Mucosa of stomach (tissue), 1 donor: ENCODE data around the gene OPRL1.

Experiments
- H3K27me3 ChIP-seq: one replicate; pipeline ENCODE4 v1.7.0; 2013; ENCODE audit warnings: mild to moderate bottlenecking, low read length; ENCODE audit not compliant: control insufficient read depth, insufficient read depth
- H3K36me3 ChIP-seq: one replicate; pipeline ENCODE4 v1.7.0; 2013; ENCODE audit warnings: low read length; ENCODE audit not compliant: control insufficient read depth, insufficient read depth
- H3K4me1 ChIP-seq: one replicate; pipeline ENCODE4 v1.7.0; 2013; ENCODE audit warnings: mild to moderate bottlenecking, low read length; ENCODE audit not compliant: control insufficient read depth, insufficient read depth
- H3K4me3 ChIP-seq: one replicate; pipeline ENCODE4 v1.7.0; 2013; ENCODE audit warnings: low read length
- H3K9ac ChIP-seq: one replicate; pipeline ENCODE4 v1.7.0; 2013; ENCODE audit warnings: mild to moderate bottlenecking, low read length, moderate library complexity
- H3K9me3 ChIP-seq: one replicate; pipeline ENCODE4 v1.7.0; 2013; ENCODE audit warnings: mild to moderate bottlenecking, low read length, moderate library complexity; ENCODE audit not compliant: control insufficient read depth
- donor health status: Pancreatic carcinoma.

The OPRL1 gene

GRCh38 chr20:64047046-64047389 is 32.9 kb upstream of the OPRL1 start:
- Histone ChIP-seq H3K9me3 (no peaks in the 10 kb centered on the region), H3K4me1 (peaks cover 4% of the 10 kb centered on the region), H3K4me3 (no peak overlapping the region), H3K36me3 (no peaks in the 10 kb centered on the region), H3K27me3 (peaks cover 73% of the 10 kb centered on the region), H3K9ac (no peak overlapping the region)

DNA sequence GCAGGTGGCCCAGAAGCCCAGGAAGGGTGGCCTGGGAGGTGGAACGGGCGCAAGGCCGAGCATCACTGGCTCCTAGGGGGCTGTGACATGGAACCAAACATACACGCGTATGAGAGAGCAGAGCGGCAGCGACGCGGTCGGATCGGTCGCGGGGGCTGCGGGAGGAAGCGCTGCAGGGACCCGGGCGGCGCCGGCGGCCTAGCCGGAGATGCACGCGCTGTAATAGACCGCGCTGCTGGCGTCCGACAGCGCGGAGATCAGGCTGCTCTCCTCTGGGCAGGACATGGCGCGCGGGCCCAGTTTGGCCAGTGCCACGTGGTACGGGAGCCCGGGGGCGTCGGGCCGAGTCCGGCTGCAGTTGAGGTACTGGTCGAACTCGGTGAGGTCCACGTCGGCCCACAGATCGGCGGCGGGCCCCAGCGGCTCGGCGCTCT is 31.9 kb upstream of the OPRL1 start:
- Histone ChIP-seq H3K9ac (no peak overlapping the region), H3K9me3 (no peaks in the 10 kb centered on the region), H3K27me3 (peaks cover 78% of the 10 kb centered on the region), H3K4me3 (no peak overlapping the region), H3K36me3 (no peaks in the 10 kb centered on the region), H3K4me1 (no peaks in the 10 kb centered on the region)

GRCh38 chr20:64048402-64049044 is 31.4 kb upstream of the OPRL1 start:
- H3K36me3 ChIP-seq, result no peaks in the 10 kb centered on the region
- H3K27me3 ChIP-seq, result peaks cover 83% of the 10 kb centered on the region
- no peak overlapping the region for H3K9ac ChIP-seq
- H3K4me3 ChIP-seq, result no peak overlapping the region
- no peaks in the 10 kb centered on the region for H3K4me1 ChIP-seq
- H3K9me3 ChIP-seq, result no peaks in the 10 kb centered on the region

- peaks cover 90% of the 10 kb centered on the region for H3K27me3 ChIP-seq
- no peaks in the 10 kb centered on the region for H3K36me3 ChIP-seq
- H3K9me3 ChIP-seq, result no peaks in the 10 kb centered on the region
- no peak within 1 kb of the TSS for H3K4me3 ChIP-seq
- no peak within 1 kb of the TSS for H3K9ac ChIP-seq
- H3K4me1 ChIP-seq, result no peaks in the 10 kb centered on the region
Observed at GRCh38 chr20:64049060-64049877, 30.6 kb upstream of the OPRL1 start, which contains the start of gene SOX18. Gene SOX18, minus strand, starts transcription at chr20:64049639. Its CDS starts 123 bp downstream, at chr20:64049516.

GRCh38 chr20:64049878-64050260 is 30.0 kb upstream of the OPRL1 start:
- H3K9me3 ChIP-seq, result no peaks in the 10 kb centered on the region
- peaks cover 88% of the 10 kb centered on the region for H3K27me3 ChIP-seq
- H3K36me3 ChIP-seq, result no peaks in the 10 kb centered on the region
- H3K4me3 ChIP-seq, result no peak overlapping the region
- no peaks in the 10 kb centered on the region for H3K4me1 ChIP-seq
- no peak overlapping the region for H3K9ac ChIP-seq

DNA sequence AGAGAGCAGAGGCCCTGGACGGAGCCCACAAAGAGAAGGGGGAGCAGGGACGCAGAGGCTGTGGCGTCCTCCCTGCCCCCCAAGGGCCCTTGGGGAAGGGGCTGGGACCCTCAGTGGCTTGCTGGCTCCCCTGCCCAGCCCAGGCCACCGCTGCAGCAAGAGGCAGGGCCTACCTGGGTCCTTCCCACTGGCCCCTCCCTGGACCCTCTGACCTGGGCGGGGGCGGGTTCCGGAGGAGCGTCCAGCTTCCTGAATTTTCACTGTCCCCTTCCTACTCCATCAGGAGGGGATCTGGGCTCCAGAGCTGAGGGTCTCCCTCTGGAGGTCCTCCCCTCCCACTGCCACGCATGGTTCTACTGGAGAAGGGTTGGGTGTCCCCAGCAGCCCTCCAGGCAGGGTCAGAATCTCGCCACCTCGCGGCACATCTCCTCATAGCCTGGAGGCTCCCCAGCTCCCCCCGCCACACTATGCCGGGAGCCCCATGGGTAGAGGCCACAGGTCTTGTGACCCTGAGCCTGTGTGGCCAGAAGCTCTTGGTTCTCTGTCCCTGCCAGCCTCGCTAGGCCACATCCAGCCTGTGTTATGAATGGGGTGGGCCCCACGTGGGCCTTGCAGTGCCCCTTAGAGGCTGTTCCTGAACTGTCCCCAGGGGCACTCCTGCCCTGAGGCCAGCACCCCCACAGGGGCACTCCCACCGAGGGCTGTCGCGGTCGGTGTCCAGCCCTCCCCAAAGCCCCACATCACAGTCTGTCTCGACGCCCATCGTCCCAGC is 29.4 kb upstream of the OPRL1 start:
- H3K9me3 ChIP-seq, result no peaks in the 10 kb centered on the region
- no peaks in the 10 kb centered on the region for H3K4me1 ChIP-seq
- no peak overlapping the region for H3K4me3 ChIP-seq
- H3K36me3 ChIP-seq, result no peaks in the 10 kb centered on the region
- no peak overlapping the region for H3K9ac ChIP-seq
- peaks cover 87% of the 10 kb centered on the region for H3K27me3 ChIP-seq

GRCh38 chr20:64051033-64051452 is 28.8 kb upstream of the OPRL1 start:
- no peak overlapping the region for H3K9ac ChIP-seq
- no peaks in the 10 kb centered on the region for H3K36me3 ChIP-seq
- H3K4me3 ChIP-seq, result no peak overlapping the region
- no peaks in the 10 kb centered on the region for H3K4me1 ChIP-seq
- peaks cover 87% of the 10 kb centered on the region for H3K27me3 ChIP-seq
- no peaks in the 10 kb centered on the region for H3K9me3 ChIP-seq

GRCh38 chr20:64051561-64052325 is 28.1 kb upstream of the OPRL1 start:
- no peaks in the 10 kb centered on the region for H3K36me3 ChIP-seq
- H3K4me3 ChIP-seq, result no peak overlapping the region
- no peak overlapping the region for H3K9ac ChIP-seq
- H3K27me3 ChIP-seq, result peaks cover 86% of the 10 kb centered on the region
- no peaks in the 10 kb centered on the region for H3K4me1 ChIP-seq
- no peaks in the 10 kb centered on the region for H3K9me3 ChIP-seq

DNA sequence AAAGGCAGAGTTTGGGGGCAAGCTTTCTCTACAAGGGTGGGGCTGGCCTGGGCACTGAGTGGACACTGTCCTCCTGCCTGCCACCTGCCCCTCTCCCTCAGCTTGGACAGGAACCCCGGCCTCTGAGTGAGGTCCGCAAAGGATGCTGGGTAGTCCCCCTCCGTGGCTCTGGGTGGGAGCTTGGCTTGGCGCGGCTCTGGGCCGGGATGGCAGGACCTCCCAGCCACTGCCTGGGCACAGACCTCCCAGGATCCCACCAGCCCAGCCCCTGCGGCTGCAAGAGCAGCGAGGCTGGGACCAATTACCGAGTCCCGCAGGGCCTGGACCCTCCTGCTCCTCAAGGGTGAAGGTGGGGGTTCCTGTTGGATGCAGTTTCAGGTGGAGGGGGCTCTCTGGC is 27.6 kb upstream of the OPRL1 start:
- H3K4me1 ChIP-seq, result peaks cover under 1% of the 10 kb centered on the region
- no peak overlapping the region for H3K4me3 ChIP-seq
- H3K9me3 ChIP-seq, result no peaks in the 10 kb centered on the region
- no peaks in the 10 kb centered on the region for H3K36me3 ChIP-seq
- peaks cover 86% of the 10 kb centered on the region for H3K27me3 ChIP-seq
- H3K9ac ChIP-seq, result no peak overlapping the region

- Histone ChIP-seq H3K4me3 (no peak overlapping the region), H3K4me1 (peaks cover 10% of the 10 kb centered on the region), H3K27me3 (peaks cover 83% of the 10 kb centered on the region), H3K36me3 (no peaks in the 10 kb centered on the region), H3K9ac (no peak overlapping the region), H3K9me3 (no peaks in the 10 kb centered on the region)
Observed at GRCh38 chr20:64052987-64053840, 26.7 kb upstream of the OPRL1 start.
